ENCODE measurements around the gene HDGFL2.

Gene HDGFL2

GRCh38 chr19:4472174-4472974 lies at the start of gene HDGFL2:
Gene HDGFL2 (plus strand): TSS chr19:4472297. CDS start chr19:4472351, 54 bp downstream.
- DNase-seq = no peak

- no peak for DNase-seq
Measured at GRCh38 chr19:4423416-4424126, 48.5 kb upstream of the HDGFL2 start.

GRCh38 chr19:4425537-4425936 lies 46.6 kb upstream of the HDGFL2 start:
- DNase-seq = peak; percentile 88

GRCh38 chr19:4428326-4428975 lies 43.6 kb upstream of the HDGFL2 start:
- no peak for DNase-seq

- DNase-seq = no peak
Measured at GRCh38 chr19:4429256-4429655, 42.8 kb upstream of the HDGFL2 start.

GRCh38 chr19:4429771-4430171 lies 42.3 kb upstream of the HDGFL2 start:
- no peak for DNase-seq

GRCh38 chr19:4430760-4431159 lies 41.3 kb upstream of the HDGFL2 start:
- no peak for DNase-seq

- no peak for DNase-seq
Measured at GRCh38 chr19:4431296-4431695, 40.8 kb upstream of the HDGFL2 start.

- DNase-seq = no peak
Measured at GRCh38 chr19:4431808-4432674, 40.1 kb upstream of the HDGFL2 start.

GRCh38 chr19:4432918-4433506 lies 39.1 kb upstream of the HDGFL2 start:
- DNase-seq = no peak

GRCh38 chr19:4434391-4434790 lies 37.7 kb upstream of the HDGFL2 start:
- DNase-seq = no peak

- no peak for DNase-seq
Measured at GRCh38 chr19:4436231-4436630, 35.9 kb upstream of the HDGFL2 start.

- DNase-seq = no peak
Measured at GRCh38 chr19:4437103-4437502, 35.0 kb upstream of the HDGFL2 start.

GRCh38 chr19:4439243-4439642 lies 32.9 kb upstream of the HDGFL2 start:
- no peak for DNase-seq

- DNase-seq = no peak
Measured at GRCh38 chr19:4441994-4442818, 29.9 kb upstream of the HDGFL2 start.

GRCh38 chr19:4442819-4443146 lies 29.3 kb upstream of the HDGFL2 start:
- DNase-seq = no peak

- DNase-seq = no peak
Measured at GRCh38 chr19:4443188-4443587, 28.9 kb upstream of the HDGFL2 start.

- no peak for DNase-seq
Measured at GRCh38 chr19:4443966-4444764, 27.9 kb upstream of the HDGFL2 start.

- no peak for DNase-seq
Measured at GRCh38 chr19:4444765-4445741, 27.0 kb upstream of the HDGFL2 start.

All from EL (cell line).